Astrocyte (in vitro differentiated cells and primary cell): ENCODE results near the gene POLE. TPM values are rescaled to one million over a fixed set of nuclear protein-coding genes. Genes with fewer than 3 reads are reported as not detected.

Experiments
- DNase-seq: peaks from one replicate; pipeline ENCODE4 v3.0.0-alpha.2; 2010; ENCODE audit warnings: low read depth
- FAIRE-seq: peaks from 2 replicates; lab custom pipeline; 2011; peaks lifted over from hg19 to GRCh38; lab: Jason Lieb, UNC
- H2AFZ ChIP-seq: 2 replicates; pipeline ENCODE4 v1.6.0; 2012; ENCODE audit warnings: low read depth, low read length, inconsistent platforms
- H3K27ac ChIP-seq: 2 replicates; pipeline ENCODE4 v1.5.1; 2011; ENCODE audit warnings: low read depth, low read length, inconsistent platforms
- H3K27me3 ChIP-seq: 2 replicates; pipeline ENCODE4 v1.6.0; 2011; ENCODE audit warnings: low read length, inconsistent platforms; ENCODE audit not compliant: insufficient read depth
- H3K36me3 ChIP-seq: 2 replicates; pipeline ENCODE4 v1.5.1; 2011; ENCODE audit warnings: low read length, inconsistent platforms; ENCODE audit not compliant: insufficient read depth
- H3K4me1 ChIP-seq: 2 replicates; pipeline ENCODE4 v1.5.1; 2011; ENCODE audit warnings: low read length, inconsistent platforms; ENCODE audit not compliant: insufficient read depth
- H3K4me2 ChIP-seq: 2 replicates; pipeline ENCODE4 v1.6.0; 2012; ENCODE audit warnings: low read length, inconsistent platforms
- H3K4me3 ChIP-seq: 2 replicates; pipeline ENCODE4 v1.5.1; 2011; ENCODE audit warnings: low read depth, mild to moderate bottlenecking, low read length, inconsistent platforms; ENCODE audit not compliant: insufficient read depth
- H3K79me2 ChIP-seq: 2 replicates; pipeline ENCODE4 v1.6.0; 2012; ENCODE audit warnings: mild to moderate bottlenecking, low read length, inconsistent platforms; ENCODE audit not compliant: insufficient read depth
- H3K9ac ChIP-seq: 2 replicates; pipeline ENCODE4 v1.6.0; 2012; ENCODE audit warnings: mild to moderate bottlenecking, low read length, inconsistent platforms
- H3K9me3 ChIP-seq: 2 replicates; pipeline ENCODE4 v1.5.1; 2012; ENCODE audit warnings: low read depth, mild to moderate bottlenecking, low read length, inconsistent platforms; ENCODE audit not compliant: insufficient read depth
- H4K20me1 ChIP-seq: 2 replicates; pipeline ENCODE4 v1.6.0; 2012; ENCODE audit warnings: low read length, inconsistent platforms; ENCODE audit not compliant: insufficient read depth
- H3K27ac Mint-ChIP-seq: one replicate; pipeline ENCODE4 v1.8.0; 2021; ENCODE audit warnings: mild to moderate bottlenecking, mixed read lengths; ENCODE audit not compliant: unreplicated experiment
- H3K27me3 Mint-ChIP-seq: one replicate; pipeline ENCODE4 v1.8.0; 2021; ENCODE audit warnings: low read depth, mixed read lengths; ENCODE audit not compliant: unreplicated experiment
- H3K36me3 Mint-ChIP-seq: one replicate; pipeline ENCODE4 v1.8.0; 2021; ENCODE audit warnings: low read depth, mixed read lengths; ENCODE audit not compliant: unreplicated experiment
- H3K4me1 Mint-ChIP-seq: one replicate; pipeline ENCODE4 v1.8.0; 2021; ENCODE audit warnings: low read depth, mixed read lengths; ENCODE audit not compliant: unreplicated experiment
- H3K4me3 Mint-ChIP-seq: one replicate; pipeline ENCODE4 v1.8.0; 2021; ENCODE audit warnings: mild to moderate bottlenecking, moderate library complexity, mixed read lengths; ENCODE audit not compliant: unreplicated experiment
- H3K9me3 Mint-ChIP-seq: one replicate; pipeline ENCODE4 v1.8.0; 2021; ENCODE audit warnings: mild to moderate bottlenecking, mixed read lengths; ENCODE audit not compliant: unreplicated experiment
- CTCF ChIP-seq: IDR thresholded peaks from 2 replicates; pipeline ENCODE4 v1.5.1; 2011; ENCODE audit warnings: low read depth, mild to moderate bottlenecking, inconsistent platforms, low read length, moderate library complexity; ENCODE audit not compliant: insufficient read depth
- EZH2 ChIP-seq: IDR thresholded peaks from 2 replicates; pipeline ENCODE4 v1.6.1; 2012; ENCODE audit warnings: mild to moderate bottlenecking, low read length, inconsistent platforms; ENCODE audit not compliant: insufficient read depth
- total RNA-seq: library from RNA; stranded (reverse); gene quantifications from 2 replicates; pipeline ENCODE4 v1.2.1, GENCODE V29; 2021

Gene POLE
- total RNA-seq, 1 donor from 2014 or later: 15.4 TPM

- Histone ChIP-seq H2AFZ (no peak overlapping the region), H3K79me2 (no peaks in the 10 kb centered on the region), H3K36me3 (peaks cover 3% of the 10 kb centered on the region), H3K27me3 (peaks cover 2% of the 10 kb centered on the region), H3K9ac (no peak overlapping the region), H3K9me3 (no peaks in the 10 kb centered on the region), H3K4me3 (no peak overlapping the region), H4K20me1 (peaks cover 10% of the 10 kb centered on the region), H3K4me1 (no peaks in the 10 kb centered on the region), H3K4me2 (no peak overlapping the region), H3K27ac (no peak overlapping the region)
- FAIRE-seq (no peak), DNase-seq (no peak)
- TF ChIP-seq CTCF (no peak), EZH2 (no peak)
- no peak overlapping the region for H3K4me3 Mint-ChIP-seq
- H3K27me3 Mint-ChIP-seq: peaks cover 13% of the 10 kb centered on the region
- H3K9me3 Mint-ChIP-seq: peaks cover 1% of the 10 kb centered on the region
- H3K27ac Mint-ChIP-seq: no peak overlapping the region
- peaks cover 2% of the 10 kb centered on the region for H3K4me1 Mint-ChIP-seq
- H3K36me3 Mint-ChIP-seq: peaks cover 18% of the 10 kb centered on the region
Measured at GRCh38 chr12:132578826-132579225, 108.3 kb downstream of the POLE start.

- peaks cover 16% of the 10 kb centered on the region for H3K36me3 Mint-ChIP-seq
- peaks cover 3% of the 10 kb centered on the region for H3K36me3 ChIP-seq
- no peak overlapping the region for H3K4me2 ChIP-seq
Measured at GRCh38 chr12:132578118-132578517, 109.0 kb downstream of the POLE start.

More at GRCh38 chr12:132578118-132578517, 109.0 kb downstream of the POLE start:
- Histone ChIP-seq H3K79me2 (no peaks in the 10 kb centered on the region), H3K27me3 (no peaks in the 10 kb centered on the region), H3K27ac (no peak overlapping the region), H3K9ac (no peak overlapping the region), H3K9me3 (no peaks in the 10 kb centered on the region), H2AFZ (no peak overlapping the region), H4K20me1 (peaks cover 10% of the 10 kb centered on the region), H3K4me3 (no peak overlapping the region), H3K4me1 (no peaks in the 10 kb centered on the region)
- FAIRE-seq: no peak
- Mint-ChIP-seq H3K27me3 (peaks cover 11% of the 10 kb centered on the region), H3K4me3 (no peak overlapping the region), H3K9me3 (no peaks in the 10 kb centered on the region), H3K27ac (no peak overlapping the region), H3K4me1 (no peaks in the 10 kb centered on the region)
- no peak for TF ChIP-seq CTCF
- no peak for TF ChIP-seq EZH2
- no peak for DNase-seq
